Stimulated activated CD4-positive, alpha-beta T cell treated with anti-CD3 and anti-CD28 coated beads, Interleukin-15, amount 100 ng/mL, for 1 hour (primary cell): Measurements from ENCODE around the gene UST.
"Not testable (repeated sequence)": the region's sequence is repeated elsewhere in the genome, so short reads cannot be mapped to it uniquely, and the experiment has no call there.

Experiments used
- DNase-seq, 2 donors: peaks; one replicate each; pipeline ENCODE4 v3.0.0-alpha.2; 2020; ENCODE audit warnings: low read depth in 1 of 2, low spot score in 1 of 2

UST gene

DNA sequence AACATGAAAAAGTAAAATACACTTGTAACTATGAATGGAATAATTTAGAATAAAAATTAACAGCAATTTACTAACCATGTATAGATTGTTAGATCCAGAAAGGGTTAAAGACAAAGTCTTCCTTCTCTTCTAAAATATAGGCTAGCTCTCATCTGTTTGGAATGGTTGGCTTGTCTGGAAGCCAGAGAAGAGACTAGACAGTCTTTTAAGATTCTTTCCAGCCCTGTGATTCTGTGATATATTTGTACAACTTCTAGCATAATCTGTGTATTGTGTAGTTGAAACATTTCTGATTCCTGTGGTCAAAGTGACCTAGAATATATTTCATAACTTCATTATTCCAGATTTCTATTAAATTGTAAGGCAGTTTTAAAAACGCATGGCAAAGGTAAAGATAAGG, 196.6 kb downstream of the UST start:
- no peak for DNase-seq

DNA sequence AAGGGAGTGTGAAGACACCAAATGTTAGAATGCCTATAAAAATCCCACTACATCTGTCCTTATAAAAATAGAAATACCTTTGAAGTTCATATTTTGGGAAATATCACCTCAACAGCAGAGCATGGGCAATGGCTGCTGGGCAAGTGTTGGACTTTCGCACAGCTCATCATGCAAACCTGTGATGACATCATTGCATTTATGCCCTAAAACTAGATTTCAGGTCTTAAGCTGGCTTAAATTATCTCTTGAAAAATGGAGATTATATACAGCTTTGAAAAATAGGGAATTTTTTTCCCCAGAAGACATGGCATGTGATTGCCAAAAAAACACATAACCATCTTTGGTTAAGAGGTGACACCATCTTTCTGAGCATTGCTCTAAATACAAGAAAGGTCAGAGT, 197.8 kb downstream of the UST start:
- no peak for DNase-seq

DNA sequence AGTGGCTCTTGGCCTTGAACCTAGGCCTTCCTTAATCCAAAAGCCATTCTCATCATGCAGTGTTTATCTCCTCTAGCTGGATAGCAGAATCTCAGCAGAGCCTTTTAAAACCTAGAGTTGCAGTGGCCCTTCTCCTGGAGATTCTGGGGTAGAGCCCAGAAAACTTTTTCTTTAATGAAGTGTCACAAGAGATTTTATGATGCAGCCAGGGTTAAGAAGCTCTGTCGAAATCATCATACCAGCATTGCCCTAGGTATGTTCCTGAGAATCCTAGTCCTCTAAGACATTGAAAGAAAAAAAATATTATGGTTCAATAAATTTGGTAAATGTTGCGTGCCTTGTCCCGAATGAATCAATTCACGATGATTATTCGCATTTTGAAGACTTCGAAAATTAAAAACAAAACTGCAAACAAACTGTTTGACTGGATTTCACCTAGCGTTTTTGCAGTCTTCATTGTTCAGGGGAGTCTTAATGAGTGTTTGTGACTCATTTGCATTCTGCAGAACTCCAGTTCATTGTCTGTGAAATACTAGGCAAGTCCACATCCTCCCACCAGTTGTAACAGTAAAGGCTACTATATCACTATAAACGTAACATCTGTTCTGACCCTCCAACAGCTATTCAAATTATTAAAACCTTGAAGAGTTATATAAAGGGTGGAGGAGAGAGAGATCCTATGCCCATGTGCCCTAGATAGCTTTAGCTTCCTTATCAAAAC, 198.6 kb downstream of the UST start:
- DNase-seq: no peak

- DNase-seq: peak; percentile 48 to 60
Observed at GRCh38 chr6:148947621-148948444, 201.0 kb downstream of the UST start.

DNA sequence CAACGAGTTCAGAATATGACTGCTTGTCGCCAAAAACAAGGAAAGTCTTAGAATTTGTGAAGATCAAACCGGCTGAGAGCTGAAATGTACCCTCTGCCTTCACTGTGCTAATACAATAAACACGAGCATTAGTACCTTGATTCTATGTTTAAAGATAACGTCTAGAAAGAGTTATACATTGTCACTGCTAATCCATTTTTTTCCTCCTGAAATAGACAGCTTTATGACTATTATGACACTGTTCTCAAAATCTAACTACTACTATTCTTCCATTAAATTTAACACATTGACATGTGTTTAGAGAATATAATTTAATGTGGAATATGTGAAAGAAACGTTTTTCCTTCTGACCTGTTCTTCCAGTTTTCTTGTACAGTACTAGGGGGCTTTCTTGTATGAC, 204.8 kb downstream of the UST start:
- no peak for DNase-seq

- DNase-seq: no peak
Observed at GRCh38 chr6:148952147-148953035, 205.6 kb downstream of the UST start.

GRCh38 chr6:148954461-148954860, 207.6 kb downstream of the UST start:
- no peak for DNase-seq

DNA sequence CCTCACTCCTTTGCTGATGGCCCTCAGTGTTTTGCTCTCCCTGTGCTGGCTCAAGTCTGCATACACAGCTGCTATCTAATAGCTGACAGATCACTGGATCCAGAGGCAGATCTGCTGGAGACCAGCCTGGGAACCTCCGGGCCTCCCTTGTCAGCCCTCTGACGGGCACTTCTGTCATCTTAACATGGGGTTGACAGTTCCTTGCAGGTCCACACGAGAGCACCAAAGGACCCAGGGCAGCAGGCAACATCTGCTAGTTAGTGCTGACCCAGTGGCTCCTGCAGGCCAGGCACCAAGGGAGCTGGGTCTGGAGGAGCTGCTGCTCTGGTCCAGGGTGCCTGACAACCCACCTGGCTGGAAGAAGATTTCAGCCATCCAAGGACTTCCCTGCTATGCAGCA, 208.1 kb downstream of the UST start:
- no peak for DNase-seq

GRCh38 chr6:148955441-148955840, 208.6 kb downstream of the UST start:
- no peak for DNase-seq

GRCh38 chr6:148956163-148956562, 209.3 kb downstream of the UST start:
- not testable (repeated sequence) for DNase-seq

DNA sequence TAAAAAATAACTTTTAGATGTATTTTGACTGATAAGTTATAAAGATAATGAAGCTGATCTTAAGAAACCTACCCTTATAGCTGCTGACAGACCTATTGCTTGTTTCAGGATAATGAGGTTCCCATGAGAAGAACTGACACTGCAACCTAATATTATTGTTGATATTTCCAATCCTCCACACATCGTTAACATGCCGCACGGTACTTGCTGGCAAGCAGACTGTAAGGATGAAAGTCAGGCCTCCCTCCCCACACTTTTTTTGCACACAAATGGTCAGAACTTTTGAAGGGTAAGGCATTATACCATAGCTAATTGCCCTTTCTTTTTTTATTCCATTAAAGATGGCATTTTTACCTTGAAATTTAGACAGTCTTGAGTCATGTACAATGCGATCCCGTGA, 210.9 kb downstream of the UST start:
- no peak for DNase-seq

DNA sequence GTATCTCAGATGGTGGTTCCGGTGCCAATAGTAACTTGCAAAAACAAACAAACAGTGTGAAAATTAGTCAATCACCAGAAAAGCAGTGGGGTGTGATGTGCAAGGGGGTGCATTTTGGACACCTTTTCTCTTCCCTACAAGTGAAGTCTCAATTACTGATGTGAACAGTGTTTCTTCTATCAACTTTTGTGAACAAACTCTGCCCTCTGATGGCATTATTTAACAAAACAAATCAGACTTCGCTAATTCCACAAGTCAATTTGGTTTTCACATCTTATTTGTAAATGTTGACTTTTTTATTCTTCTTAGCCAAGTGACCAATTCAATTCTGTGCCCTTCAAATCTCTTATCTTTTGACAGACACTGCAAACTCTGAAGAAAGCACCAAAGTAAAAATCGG, 212.2 kb downstream of the UST start:
- DNase-seq: no peak

DNA sequence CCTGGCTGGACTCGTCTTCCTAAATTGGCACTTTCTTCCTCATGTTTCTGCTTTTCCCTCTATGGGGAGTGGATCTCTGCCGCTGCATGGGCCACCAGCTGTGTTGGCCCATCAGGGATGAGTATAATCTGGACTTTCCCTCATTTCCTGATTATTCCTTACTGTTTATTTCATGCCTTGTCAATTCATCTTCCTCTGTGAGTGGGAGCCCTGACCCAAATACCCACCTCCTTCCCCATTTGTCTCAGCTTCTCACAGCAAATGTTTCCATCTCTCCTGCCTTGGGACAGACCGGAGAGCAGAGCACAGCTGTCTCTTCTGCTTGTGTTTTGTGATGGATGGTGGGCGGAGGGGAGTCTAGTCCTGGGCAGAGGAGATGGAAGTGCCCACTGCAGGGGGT, 212.7 kb downstream of the UST start:
- DNase-seq: no peak

- no peak for DNase-seq
Observed at GRCh38 chr6:148962854-148963515, 216.2 kb downstream of the UST start.

DNA sequence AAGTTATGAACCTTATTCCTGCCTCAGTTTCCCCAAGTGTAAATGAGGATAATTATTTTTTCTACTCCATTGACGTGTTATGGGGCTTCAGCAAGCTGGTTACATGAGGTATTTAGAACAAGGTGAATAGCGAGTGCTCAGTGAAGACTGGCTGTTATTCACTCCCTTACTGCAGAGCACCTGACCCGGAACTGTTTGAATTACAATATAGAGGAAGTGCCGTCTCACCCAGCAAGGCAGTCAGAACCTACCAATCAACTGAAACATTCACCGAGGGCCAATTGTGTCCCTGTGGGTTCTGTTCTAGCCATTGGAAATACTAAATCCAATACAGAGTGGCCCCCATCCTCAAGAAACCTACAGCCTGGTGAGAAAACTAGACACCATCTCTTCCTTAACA, 216.9 kb downstream of the UST start:
- no peak for DNase-seq

- DNase-seq: no peak
Observed at GRCh38 chr6:148964467-148964866, 217.6 kb downstream of the UST start.

DNA sequence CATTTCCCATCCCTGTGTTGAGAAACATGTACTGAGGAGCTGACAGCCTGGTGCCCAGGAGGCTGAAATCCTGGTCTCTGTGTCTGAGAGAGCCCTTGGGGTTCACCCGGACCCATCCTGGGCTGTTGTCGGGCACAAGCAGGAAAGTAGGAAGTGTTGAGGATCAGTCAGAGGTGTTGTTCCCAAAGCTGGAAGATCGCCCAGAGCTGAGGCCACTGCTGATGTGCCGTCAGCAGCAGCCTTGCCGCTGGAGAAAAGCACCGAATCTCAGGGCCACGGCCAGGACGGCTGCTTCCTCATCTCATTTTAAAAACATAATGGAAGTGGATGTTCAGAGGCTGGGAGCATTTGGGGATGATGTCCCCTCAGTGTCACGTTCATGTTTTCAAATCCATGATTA, 218.5 kb downstream of the UST start:
- DNase-seq: no peak

DNA sequence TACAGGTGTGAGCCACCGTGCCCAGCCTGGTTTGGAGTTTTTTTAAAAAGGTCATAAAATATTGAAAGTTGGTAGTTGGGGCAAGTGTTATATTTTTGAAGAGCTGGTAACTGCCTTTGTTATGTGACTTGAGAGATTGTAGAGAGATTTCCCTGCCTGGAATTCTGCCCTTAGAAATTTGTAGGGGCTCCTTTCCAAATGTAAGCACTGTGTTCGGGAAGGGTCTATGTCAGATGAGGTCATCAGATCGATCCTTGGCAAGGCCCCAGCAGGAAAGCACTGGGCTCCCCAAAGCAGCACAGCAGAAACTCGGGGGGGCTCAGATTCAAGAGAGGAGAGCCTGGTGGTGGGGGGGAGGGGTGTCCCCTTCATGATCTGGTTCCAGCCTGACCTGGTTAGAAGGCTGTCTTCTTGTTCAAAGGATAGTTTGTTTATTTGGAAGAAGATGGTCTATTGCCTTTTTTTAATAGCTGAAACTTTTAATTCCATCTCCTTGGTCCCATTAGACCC, 220.2 kb downstream of the UST start:
- no peak for DNase-seq

GRCh38 chr6:148967541-148967956, 220.7 kb downstream of the UST start:
- no peak for DNase-seq

GRCh38 chr6:148968771-148969602, 222.2 kb downstream of the UST start:
- DNase-seq: no peak
